ENCODE measurements around the gene KLKB1.

The KLKB1 gene

GRCh38 chr4:186189656-186190055 lies 37.7 kb upstream of the KLKB1 start:
- ATAC-seq: no peak
- TF ChIP-seq, protein P1, sequence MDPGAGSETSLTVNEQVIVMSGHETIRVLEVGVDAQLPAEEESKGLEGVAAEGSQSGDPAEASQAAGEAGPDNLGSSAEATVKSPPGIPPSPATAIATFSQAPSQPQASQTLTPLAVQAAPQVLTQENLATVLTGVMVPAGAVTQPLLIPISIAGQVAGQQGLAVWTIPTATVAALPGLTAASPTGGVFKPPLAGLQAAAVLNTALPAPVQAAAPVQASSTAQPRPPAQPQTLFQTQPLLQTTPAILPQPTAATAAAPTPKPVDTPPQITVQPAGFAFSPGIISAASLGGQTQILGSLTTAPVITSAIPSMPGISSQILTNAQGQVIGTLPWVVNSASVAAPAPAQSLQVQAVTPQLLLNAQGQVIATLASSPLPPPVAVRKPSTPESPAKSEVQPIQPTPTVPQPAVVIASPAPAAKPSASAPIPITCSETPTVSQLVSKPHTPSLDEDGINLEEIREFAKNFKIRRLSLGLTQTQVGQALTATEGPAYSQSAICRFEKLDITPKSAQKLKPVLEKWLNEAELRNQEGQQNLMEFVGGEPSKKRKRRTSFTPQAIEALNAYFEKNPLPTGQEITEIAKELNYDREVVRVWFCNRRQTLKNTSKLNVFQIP (CRISPR knock-in tag; IDR thresholded peaks at IDR 0.05; ENCODE audit: borderline replicate concordance, low read depth): no peak
- TF ChIP-seq TOX (CRISPR knock-in tag; IDR thresholded peaks at IDR 0.05; ENCODE audit: borderline replicate concordance): no peak
- no peak for TF ChIP-seq PPARA (CRISPR knock-in tag; IDR thresholded peaks at IDR 0.05; ENCODE audit: borderline replicate concordance)
- no peak for TF ChIP-seq ZNF70 (CRISPR knock-in tag; IDR thresholded peaks at IDR 0.05)
- TF ChIP-seq, protein P2, sequence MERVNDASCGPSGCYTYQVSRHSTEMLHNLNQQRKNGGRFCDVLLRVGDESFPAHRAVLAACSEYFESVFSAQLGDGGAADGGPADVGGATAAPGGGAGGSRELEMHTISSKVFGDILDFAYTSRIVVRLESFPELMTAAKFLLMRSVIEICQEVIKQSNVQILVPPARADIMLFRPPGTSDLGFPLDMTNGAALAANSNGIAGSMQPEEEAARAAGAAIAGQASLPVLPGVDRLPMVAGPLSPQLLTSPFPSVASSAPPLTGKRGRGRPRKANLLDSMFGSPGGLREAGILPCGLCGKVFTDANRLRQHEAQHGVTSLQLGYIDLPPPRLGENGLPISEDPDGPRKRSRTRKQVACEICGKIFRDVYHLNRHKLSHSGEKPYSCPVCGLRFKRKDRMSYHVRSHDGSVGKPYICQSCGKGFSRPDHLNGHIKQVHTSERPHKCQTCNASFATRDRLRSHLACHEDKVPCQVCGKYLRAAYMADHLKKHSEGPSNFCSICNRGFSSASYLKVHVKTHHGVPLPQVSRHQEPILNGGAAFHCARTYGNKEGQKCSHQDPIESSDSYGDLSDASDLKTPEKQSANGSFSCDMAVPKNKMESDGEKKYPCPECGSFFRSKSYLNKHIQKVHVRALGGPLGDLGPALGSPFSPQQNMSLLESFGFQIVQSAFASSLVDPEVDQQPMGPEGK (CRISPR knock-in tag; IDR thresholded peaks at IDR 0.05; ENCODE audit: borderline replicate concordance): no peak
- TF ChIP-seq ZC3H10 (CRISPR knock-in tag; IDR thresholded peaks at IDR 0.05): no peak
- TF ChIP-seq GLIS3 (CRISPR knock-in tag; IDR thresholded peaks at IDR 0.05): no peak
- no peak for TF ChIP-seq RARB (CRISPR knock-in tag; IDR thresholded peaks at IDR 0.05)
- TF ChIP-seq, protein P3, sequence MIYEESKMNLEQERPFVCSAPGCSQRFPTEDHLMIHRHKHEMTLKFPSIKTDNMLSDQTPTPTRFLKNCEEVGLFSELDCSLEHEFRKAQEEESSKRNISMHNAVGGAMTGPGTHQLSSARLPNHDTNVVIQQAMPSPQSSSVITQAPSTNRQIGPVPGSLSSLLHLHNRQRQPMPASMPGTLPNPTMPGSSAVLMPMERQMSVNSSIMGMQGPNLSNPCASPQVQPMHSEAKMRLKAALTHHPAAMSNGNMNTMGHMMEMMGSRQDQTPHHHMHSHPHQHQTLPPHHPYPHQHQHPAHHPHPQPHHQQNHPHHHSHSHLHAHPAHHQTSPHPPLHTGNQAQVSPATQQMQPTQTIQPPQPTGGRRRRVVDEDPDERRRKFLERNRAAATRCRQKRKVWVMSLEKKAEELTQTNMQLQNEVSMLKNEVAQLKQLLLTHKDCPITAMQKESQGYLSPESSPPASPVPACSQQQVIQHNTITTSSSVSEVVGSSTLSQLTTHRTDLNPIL (CRISPR knock-in tag; IDR thresholded peaks at IDR 0.05; ENCODE audit: low read depth): no peak
- no peak for TF ChIP-seq ZFP30 (CRISPR knock-in tag; IDR thresholded peaks at IDR 0.05)
- TF ChIP-seq ZFP3 (CRISPR knock-in tag; IDR thresholded peaks at IDR 0.05): no peak
- TF ChIP-seq TCF4 (CRISPR knock-in tag; IDR thresholded peaks at IDR 0.05; ENCODE audit: borderline replicate concordance): no peak
- TF ChIP-seq CSDC2 (CRISPR knock-in tag; IDR thresholded peaks at IDR 0.05): no peak
- no peak for TF ChIP-seq ZNF565 (CRISPR knock-in tag; conservative IDR thresholded peaks at IDR 0.05; ENCODE audit: low read depth)
- TF ChIP-seq ESRRG (CRISPR knock-in tag; IDR thresholded peaks at IDR 0.05): no peak
- TF ChIP-seq OSR1 (CRISPR knock-in tag; IDR thresholded peaks at IDR 0.05): no peak
- TF ChIP-seq ZNF8 (CRISPR knock-in tag; IDR thresholded peaks at IDR 0.05): no peak

DNA sequence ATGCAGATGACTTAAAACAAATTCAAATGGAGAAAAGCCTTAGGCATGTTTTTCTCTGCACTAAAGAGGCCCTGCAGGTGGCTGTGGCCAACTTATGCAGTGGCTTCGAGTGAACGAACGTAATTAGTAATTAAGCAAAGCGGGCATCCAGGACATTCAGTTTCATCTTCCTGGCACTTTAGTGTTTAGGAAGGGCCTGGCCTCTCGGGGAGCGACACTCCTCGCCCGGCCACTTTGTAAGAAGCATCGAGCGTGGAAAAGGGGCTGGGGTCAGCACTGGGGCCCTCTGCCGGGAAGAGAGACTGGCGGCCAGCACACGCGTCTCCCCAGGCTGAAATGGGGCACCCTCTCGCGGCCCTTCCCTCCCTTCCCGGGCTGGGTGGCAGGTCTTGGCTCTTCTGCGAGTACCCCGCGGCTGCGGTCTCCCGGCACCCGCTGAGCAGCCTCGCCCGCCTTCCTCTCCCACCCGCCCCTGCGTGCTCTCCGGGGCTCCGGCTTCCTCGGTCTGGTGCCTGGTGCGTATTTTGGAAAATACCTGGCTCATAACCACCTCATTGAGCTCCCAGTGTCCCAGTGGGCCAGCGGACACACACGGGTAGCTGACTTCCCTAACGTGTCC lies 36.6 kb upstream of the KLKB1 start:
- TF ChIP-seq ZNF565 (CRISPR knock-in tag; conservative IDR thresholded peaks at IDR 0.05; ENCODE audit: low read depth) (no peak), ZNF8 (CRISPR knock-in tag; IDR thresholded peaks at IDR 0.05) (no peak), ZC3H10 (CRISPR knock-in tag; IDR thresholded peaks at IDR 0.05) (no peak), TOX (CRISPR knock-in tag; IDR thresholded peaks at IDR 0.05; ENCODE audit: borderline replicate concordance) (no peak), ESRRG (CRISPR knock-in tag; IDR thresholded peaks at IDR 0.05) (no peak), PPARA (CRISPR knock-in tag; IDR thresholded peaks at IDR 0.05; ENCODE audit: borderline replicate concordance) (no peak), CSDC2 (CRISPR knock-in tag; IDR thresholded peaks at IDR 0.05) (no peak), OSR1 (CRISPR knock-in tag; IDR thresholded peaks at IDR 0.05) (no peak), SNAI2 (CRISPR knock-in tag; IDR thresholded peaks at IDR 0.05) (no peak), ZFP30 (CRISPR knock-in tag; IDR thresholded peaks at IDR 0.05) (no peak), RARB (CRISPR knock-in tag; IDR thresholded peaks at IDR 0.05) (no peak)
- TF ChIP-seq, protein P4, sequence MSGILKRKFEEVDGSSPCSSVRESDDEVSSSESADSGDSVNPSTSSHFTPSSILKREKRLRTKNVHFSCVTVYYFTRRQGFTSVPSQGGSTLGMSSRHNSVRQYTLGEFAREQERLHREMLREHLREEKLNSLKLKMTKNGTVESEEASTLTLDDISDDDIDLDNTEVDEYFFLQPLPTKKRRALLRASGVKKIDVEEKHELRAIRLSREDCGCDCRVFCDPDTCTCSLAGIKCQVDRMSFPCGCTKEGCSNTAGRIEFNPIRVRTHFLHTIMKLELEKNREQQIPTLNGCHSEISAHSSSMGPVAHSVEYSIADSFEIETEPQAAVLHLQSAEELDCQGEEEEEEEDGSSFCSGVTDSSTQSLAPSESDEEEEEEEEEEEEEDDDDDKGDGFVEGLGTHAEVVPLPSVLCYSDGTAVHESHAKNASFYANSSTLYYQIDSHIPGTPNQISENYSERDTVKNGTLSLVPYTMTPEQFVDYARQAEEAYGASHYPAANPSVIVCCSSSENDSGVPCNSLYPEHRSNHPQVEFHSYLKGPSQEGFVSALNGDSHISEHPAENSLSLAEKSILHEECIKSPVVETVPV (CRISPR knock-in tag; IDR thresholded peaks at IDR 0.05): no peak
- TF ChIP-seq, protein P1 (CRISPR knock-in tag; IDR thresholded peaks at IDR 0.05; ENCODE audit: borderline replicate concordance, low read depth): no peak
- TF ChIP-seq, protein P2 (CRISPR knock-in tag; IDR thresholded peaks at IDR 0.05; ENCODE audit: borderline replicate concordance): no peak
- TF ChIP-seq, protein P5, sequence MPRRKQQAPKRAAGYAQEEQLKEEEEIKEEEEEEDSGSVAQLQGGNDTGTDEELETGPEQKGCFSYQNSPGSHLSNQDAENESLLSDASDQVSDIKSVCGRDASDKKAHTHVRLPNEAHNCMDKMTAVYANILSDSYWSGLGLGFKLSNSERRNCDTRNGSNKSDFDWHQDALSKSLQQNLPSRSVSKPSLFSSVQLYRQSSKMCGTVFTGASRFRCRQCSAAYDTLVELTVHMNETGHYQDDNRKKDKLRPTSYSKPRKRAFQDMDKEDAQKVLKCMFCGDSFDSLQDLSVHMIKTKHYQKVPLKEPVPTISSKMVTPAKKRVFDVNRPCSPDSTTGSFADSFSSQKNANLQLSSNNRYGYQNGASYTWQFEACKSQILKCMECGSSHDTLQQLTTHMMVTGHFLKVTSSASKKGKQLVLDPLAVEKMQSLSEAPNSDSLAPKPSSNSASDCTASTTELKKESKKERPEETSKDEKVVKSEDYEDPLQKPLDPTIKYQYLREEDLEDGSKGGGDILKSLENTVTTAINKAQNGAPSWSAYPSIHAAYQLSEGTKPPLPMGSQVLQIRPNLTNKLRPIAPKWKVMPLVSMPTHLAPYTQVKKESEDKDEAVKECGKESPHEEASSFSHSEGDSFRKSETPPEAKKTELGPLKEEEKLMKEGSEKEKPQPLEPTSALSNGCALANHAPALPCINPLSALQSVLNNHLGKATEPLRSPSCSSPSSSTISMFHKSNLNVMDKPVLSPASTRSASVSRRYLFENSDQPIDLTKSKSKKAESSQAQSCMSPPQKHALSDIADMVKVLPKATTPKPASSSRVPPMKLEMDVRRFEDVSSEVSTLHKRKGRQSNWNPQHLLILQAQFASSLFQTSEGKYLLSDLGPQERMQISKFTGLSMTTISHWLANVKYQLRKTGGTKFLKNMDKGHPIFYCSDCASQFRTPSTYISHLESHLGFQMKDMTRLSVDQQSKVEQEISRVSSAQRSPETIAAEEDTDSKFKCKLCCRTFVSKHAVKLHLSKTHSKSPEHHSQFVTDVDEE (CRISPR knock-in tag; IDR thresholded peaks at IDR 0.05): no peak
- peak; percentile 67 for ATAC-seq
